Amniotic stem cell (primary cell): ENCODE results near the gene TSR2.

Experiments used
- DNase-seq: peaks from one replicate; lab custom pipeline; 2025; lab: John Stamatoyannopoulos, UW

TSR2 gene, protein sequence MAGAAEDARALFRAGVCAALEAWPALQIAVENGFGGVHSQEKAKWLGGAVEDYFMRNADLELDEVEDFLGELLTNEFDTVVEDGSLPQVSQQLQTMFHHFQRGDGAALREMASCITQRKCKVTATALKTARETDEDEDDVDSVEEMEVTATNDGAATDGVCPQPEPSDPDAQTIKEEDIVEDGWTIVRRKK

DNA sequence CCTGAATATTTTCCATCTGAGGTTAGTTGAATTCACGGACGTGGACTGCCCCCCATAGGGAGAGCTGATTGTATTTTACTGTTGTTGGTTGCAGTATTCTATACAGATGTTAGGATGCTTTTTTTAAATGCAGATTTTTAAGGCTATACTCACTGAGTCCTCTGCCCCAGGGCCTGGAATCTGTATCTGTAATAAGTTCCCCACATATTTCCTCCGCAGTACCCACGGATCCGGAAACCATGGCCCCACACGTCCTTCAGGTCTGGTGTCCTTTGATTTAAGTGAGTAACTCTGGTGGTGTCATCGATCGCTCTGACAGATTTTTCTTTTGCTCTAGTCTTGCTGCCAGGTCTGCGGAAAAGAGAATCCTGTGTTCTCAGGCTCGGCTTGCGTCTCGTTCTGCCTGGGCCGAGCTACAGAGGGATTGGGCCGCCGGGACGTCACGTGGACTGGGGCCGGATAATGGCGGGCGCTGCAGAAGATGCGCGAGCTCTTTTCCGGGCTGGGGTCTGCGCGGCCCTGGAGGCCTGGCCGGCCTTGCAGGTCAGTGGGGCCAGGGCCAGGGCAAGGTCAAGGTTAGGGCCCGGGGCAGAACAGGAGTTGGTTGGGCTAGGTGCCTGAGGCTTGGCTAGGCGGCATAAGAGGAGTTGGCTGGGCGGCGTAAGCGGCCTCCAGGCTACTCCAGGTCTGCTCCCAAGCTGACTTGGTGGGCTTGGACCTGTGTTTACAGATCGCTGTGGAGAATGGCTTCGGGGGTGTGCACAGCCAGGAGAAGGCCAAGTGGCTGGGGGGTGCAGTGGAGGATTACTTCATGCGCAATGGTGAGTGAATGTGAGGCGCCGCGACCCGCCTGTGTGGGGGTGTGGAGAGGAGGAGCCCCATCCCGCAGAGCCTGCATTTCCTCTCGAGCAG, at the start of gene TSR2:
TSS of gene TSR2 (plus strand) at position 445 of the 912 bp plus-strand sequence. CDS start at position 463, 18 bp downstream.
- peak; percentile 52 for DNase-seq

DNA sequence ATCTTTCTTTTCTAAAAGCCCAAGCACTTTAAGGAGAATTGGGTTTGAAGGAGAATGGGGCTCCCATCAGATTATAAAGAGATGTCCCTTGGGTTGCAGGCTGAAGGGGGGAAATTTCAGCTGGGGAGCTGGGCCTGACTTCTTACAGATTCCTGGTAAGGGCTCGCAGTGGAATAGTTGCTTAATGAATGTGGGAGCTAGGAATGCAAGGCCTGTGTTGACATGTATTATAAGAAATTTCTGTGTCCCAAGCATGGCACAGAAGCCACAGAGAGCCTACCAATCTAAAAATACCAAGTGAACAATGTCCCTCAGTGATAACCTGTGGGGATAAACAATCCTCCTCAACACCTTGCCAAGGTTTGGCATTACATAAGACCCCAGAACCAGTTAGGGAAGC, 43.1 kb upstream of the TSR2 start:
- DNase-seq, result no peak

DNA sequence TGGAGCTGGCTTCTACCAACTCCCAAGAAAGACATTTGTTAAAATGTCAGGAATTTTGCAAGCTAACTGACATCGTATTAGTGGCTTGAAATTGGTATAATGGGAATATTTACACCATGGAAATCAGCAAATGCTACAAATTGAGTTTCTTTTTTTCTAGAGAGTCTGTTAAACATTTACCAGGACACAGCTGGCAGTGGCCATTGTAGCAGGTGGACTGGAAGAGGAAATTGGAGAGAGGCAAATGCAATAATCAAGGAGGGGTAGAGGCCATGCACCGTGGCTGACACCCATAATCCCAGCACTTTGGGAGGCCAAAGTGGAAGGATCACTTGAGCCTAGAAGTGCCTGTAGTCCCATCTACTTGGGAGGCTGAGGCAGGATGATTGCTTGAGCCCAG, 32.9 kb upstream of the TSR2 start:
- no peak for DNase-seq

DNA sequence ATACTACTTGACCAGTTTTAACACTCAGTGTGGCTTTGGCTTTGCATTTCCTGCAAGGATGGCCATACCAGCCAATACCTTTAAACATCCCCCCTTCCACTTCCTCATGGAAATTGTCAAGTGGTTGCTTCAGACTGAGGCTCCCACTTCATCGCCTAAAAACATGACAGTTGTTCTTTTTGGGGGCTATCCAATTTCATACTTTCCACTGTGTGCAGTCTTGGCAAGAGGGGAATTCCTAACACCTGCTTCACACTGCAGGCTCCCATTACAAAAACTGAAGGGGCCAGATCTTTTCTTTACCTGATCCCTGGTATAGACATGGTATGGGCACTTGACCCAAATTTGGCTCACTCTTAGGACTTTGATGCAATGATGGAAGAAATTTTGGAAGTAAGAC, 28.5 kb upstream of the TSR2 start:
- no peak for DNase-seq

DNA sequence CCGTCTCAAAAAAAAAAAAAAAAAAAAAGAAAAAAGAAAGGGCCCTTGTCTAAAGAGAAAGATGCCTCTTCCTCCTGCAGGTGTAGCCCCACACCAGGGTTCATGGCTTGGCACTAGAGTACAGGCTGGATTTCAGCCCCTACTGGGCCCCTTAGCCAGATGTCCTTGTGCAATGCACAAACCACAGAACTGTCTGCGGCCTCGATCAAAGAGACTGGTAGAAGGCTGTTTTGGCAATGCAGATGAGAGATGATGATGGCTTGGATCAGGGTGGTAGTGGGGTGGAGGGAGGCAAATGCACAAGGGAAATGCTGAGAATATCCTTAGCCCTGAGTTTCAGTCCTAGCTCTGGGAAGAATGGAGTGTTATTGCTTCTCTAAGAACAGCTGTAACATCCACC, 26.5 kb upstream of the TSR2 start:
- DNase-seq, result no peak

DNA sequence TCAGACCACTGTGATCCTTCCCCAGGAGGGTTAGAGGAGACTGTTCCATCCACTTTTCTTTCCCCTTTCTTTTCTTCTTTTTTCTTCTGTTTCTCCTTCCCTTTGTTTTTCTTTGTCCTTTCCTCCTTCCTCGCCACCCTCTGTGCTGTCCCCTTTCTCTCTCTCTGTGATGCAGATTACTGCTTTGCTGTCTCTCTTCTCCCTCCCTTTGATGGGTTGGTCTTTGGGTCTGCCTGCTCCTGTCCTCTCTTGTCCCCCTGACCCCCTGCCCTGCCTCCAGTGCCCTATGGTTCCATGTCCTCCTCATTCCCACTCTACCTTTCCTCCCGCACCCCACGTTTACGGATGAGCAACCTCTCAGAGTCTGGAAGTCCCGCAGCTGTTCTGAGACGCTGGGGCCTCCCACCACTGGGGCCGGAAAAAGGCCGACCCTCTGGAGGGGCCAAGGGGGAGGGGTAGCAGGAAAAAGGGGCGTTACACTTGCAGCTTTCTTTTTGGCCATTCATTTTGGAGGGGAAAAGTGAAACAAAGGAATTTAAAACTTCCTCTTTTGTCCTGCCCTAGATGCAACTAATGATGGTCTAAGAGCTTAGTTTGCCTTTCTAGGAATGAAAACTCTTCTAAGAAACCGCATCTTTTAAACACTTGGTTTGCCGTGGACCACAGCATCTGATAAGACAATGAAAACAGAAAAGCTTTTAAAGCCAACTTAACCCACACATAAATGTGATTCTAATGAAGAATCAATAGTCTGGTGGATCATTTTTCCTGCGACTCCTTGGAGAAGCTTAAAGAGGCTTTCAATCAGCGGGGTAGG, 24.5 kb upstream of the TSR2 start:
- DNase-seq, result no peak

DNA sequence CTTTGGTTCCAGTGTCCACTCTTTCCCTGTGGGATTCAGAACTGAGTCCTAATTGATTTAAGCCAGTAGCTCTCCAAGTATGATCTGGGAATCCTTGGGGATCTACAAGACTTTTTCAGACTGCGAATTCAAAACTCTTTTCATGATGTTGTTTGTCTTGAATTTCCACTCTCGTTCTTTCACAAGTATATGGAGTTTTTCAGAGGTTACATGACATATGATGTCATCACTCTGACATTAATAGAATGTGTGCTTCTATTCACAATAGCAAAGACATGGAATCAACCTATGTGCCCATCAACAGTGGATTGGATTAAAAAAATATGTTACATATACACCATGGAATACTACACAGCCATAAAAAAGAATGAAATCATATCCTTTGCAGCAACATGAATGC, 23.2 kb upstream of the TSR2 start:
- DNase-seq, result no peak

DNA sequence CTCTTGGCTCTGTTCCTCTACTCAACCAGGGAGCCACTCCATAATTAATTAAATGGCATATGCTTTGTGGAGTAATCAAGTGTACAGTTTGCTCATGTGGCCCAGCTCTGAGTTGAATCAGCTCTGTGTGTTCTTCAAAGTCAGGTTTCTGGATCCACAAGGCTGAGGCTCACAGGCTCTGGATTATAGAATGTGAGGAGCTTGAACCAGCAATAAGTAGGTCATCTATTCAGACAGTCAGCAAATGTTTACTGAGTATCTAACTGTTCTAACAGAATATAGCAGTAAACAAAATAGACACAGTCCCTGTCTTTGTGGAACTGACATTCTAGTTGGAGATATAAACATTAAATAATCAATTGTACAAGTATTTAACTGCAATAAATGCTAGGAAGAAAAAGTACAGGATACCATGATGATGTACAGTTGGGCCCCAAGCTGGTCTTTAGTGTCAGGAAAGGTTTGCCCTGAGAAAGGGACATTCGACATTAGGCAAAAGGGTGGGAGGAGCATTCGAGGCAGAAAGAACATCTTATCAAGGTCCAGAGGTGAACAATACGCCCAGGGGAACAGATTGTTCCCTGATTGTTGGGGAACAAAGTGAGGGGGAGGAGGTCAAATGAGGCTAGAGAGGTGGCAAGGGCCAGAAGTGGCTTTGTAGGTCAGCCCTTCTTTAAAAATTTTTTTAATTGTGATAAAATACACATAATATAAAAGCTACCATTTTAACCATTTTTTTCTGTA, 20.5 kb upstream of the TSR2 start:
- DNase-seq, result no peak

DNA sequence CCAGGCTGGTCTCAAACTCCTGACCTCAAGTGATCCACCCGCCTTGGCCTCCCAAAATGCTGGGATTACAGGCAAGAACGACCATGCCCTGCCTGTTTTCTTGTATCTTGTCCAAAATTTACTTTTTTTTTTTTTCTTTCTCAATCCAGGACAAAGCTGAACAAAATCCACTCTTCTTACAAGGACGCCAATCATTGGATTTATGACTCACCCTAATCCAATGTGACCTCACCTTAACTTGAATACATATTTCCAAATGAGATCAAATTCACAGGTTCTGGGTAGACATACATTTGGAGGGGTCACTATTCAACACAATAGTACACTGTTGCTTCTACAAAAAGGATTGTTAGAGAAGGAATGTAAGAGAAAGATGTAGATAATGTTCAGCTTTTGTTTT, 18.0 kb upstream of the TSR2 start:
- no peak for DNase-seq

DNA sequence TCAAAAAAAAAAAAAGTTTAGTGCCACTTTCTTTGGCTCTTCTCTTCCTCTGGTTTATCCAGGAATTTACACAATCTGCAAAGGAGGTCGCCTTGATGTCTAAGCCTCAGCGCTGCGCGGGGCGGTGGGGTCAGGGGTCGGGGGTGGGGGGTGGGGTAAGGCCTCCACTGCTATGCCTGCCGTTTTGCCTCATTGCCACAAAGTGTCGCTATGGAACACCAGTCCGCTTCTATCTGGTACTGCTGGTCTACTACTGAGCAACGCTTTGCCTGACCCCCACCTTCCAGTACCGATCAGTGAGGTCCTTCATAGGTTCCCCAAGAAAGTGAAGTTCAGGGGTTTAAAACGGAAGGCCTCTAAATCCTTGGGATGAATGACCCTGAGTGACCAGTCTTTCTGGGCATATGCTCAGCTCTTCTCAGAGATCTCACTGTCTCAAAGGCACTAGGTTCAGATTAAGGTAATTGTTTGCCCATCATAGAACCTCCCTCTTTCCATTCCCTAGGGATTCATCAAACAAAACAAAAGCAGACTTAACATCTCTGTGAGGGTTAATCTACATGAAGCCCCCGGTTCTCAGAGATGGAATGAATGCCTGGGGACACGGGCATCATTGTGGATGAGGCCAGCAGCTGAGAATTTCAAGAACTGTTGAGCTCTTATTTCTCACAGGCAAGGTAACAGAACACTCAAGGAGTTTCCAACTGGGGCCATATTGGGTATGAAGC, 16.9 kb upstream of the TSR2 start:
- no peak for DNase-seq

DNA sequence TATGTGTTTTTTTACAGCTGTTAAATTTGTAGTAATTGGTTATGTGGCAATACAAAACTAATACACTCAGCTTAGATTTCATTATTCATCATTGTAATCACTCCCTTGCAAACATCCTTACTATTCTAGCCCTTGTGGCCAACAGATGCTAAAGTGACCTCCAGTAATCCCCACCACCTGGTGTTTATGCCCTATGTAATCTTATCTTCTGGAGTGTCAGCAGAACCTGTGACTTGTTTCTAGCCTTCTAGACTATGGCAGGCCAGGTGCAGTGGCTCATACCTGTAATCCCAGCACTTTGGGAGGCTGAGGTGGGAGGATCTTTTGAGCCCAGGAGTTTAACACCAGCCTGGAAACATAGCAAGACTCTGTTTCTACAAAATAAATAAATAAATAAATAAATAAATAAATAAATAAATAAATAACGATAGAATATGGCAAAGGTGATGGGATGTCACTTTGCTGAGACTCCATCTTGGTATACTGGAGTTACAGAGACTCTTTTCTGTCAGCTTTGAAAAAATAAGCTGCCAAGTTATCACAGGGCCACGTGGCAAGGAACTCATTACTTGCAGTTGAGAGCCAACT, 12.3 kb upstream of the TSR2 start:
- no peak for DNase-seq

DNA sequence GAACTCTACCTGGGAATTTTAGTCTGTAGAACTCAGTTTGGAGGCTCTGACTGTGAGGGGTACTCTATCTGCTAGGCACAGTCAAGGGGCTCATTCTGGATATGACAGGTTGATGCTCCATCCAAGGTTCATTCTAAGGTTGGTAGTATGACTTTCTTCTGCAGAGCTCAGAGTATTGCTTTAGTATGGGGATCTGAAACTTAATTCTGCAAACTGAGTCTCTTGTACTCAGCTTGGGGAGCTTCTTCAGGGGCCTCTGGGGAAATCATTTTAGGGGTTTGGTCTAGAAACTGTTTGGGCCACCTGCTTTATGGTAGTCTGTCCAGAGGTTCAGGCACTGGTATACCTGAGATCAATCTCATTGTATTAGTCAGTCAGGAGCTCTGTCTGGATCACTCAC, 9.7 kb upstream of the TSR2 start:
- DNase-seq, result no peak

DNA sequence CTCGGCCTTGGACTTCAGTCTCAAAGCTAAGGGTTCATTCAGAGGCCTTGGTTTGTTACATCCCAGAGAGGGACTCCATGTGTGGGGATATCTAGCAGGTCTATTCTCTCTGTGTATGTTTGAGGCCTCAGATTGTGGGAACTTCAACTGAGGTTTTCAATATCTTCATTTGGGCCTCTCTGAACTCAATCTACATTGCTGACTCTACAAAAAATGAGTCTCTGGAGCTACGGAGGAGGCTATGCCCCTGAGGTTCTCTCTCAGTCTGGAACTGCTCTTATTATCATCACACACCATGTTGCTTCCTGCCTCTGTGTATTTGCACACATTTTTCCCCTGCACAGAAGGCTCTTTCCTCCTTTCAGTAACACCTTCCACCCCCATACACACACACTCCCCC, 5.1 kb upstream of the TSR2 start:
- no peak for DNase-seq

DNA sequence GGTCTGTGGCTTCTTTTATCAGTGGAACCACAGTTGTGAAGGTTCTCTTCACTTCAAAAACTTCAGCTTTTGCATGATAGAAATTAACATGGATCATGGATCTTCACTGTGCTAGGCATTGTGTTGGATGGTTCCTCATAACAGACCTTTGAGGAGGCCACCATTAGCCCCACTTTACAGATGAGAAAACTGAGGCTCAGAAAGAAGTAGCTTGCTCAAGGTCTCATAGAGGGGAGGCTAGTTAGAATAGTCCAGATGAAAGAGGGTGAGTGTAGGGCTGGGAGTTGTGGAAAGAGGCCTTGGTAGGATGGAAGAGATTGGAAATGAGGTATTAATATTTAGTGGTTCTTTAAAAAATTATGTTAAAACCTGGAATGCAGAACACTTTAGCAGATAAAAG, 2.6 kb downstream of the TSR2 start:
- no peak for DNase-seq

DNA sequence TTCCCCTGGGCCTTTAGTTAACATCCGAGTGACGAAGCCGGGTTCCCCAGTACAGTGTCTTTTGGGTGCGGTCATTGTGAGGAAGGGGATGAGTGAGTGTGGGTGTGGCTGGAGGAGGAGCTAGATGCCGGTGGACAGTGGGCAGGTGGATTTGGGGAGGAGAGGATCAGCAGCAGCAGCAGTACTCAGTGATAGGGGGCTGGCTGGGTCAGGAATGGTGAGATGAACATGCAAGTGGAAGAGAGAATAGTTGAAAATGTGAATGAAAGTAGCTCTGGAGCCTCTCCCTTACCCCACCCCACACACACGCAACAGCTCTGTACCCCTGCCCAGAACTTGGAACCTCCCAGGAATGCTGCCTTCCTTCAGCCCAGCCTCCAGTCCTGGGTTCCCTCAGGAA, 4.5 kb downstream of the TSR2 start:
- DNase-seq, result no peak

DNA sequence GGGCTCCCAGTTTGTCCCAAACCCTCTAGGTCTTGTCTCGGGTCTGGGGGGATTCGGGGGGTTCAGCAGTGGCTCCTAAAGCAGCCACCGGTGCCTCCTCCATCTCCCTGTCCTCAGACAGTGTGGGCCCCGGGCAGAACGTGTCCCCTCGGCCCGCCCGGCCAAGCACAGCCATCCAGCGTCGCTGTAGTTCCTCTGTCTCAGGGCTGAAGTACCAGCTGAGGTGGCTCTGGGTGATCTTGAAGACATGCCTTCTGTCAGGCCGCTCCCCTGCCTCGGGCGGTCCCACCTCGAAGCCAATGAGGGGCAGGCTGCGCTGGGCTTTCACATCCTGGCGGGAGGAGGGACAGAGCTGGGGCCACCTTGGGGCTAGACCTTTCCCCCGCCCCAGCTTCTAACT, 5.9 kb downstream of the TSR2 start:
- no peak for DNase-seq

DNA sequence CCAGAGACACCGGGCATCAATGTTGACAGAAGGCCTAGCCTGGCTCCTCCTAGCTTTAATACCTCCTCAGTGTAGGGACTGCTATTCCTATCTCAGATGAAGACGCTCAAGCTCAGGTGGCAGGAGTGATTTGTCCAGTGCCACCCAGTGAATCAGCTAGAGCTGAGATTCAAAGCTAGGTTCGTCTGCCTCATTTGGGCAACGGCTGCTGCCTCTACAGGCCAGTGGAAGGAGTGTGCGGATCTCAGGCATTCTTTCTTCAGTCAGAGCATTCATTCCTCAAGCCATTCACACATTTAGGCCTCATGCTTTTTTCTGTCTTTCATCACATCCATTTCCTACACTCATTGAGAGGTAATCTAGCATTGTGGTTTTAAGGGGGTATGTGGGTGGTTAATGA, 7.3 kb downstream of the TSR2 start:
- DNase-seq, result no peak

DNA sequence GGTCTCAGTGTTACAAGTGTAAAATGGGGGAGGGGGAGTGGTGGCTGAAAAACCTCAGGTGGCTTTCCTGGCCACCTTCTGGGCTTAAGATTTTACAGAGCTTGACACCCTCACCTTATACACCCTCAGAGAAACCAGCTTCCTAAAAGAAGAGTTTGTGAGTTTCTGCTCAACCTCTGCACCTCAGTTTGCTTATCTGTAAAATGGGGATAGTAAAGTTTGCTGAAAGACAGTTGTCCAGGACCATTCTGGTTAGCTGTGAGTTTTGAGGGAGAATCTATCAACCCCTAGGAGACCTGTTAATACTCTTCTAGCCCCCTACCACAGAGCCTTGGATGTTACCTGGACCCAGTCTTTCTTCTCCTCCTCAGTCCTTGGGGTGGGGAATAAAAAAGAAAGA, 9.7 kb downstream of the TSR2 start:
- DNase-seq, result no peak

DNA sequence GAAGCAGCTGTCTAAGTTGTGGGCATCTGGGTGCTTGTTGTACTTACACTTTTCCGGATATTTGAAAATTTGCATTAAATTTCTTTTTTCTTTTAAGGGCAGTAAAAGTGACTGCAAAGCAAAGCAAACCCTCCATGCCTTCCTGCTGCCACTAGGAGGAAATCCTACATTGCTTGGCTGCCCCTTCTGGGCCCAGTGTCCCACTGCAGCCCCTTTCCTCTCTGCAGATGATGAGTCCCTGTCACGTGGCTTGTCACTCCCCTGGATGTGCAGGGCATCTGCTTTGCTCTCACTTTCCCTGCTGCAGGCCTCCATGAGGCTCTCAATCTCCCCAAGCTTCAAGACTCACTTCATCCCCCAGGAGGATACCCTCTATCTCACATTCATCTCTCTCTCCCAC, 12.7 kb downstream of the TSR2 start:
- no peak for DNase-seq

DNA sequence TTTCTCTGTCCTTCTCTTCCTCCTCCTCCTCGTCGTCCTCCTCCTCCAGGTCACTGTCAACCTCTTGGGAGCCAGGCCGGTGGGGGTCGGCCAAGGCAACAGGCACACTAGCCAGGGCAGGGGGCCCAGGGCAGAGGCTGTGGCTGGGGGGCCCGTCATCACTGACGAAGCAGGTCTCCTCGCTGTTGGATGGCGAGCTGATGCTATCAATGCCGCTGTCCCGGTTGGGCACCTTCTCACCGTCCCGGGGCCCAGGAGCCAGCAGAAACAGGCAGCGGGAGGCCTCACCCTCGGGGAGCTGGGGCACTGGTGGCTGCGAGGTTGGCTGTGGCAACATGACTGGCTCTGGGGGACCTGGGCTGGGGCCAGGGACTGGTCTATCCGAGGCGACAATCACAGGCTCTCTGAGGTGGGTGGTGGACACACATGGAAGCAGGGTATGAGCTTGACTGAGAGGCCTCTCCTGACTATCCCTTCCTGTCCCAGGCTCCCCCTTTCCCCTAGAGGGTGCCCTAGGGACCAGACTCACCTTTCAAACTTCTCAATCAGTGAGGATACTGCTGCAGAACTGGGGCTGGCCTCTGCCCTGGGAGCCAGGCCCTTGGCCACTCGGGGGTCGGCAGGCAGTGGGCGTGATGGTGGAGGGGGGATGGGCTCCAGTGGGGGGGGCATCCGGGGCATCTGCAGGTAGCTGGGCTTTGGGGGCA, 30.0 kb downstream of the TSR2 start:
- no peak for DNase-seq
